Activated CD4-positive, alpha-beta memory T cell treated with anti-CD3 and anti-CD28 coated beads, Interleukin-2, amount 10 ng/mL, durations not matched to agents 7 days and 5 days (primary cell): ENCODE data around the gene TBC1D5. TPM values are rescaled to one million over a fixed set of nuclear protein-coding genes. Genes with fewer than 3 reads are reported as not detected.
A peak's percentile ranks its signal among the peaks of the same experiment; 100 is the strongest.

Experiments used
- CTCF ChIA-PET: fragments of 350-600 bp; sonication (Branson Sonifier 250); formaldehyde crosslinking; loops from one replicate; lab custom pipeline; 2021; ENCODE audit warnings: antibody characterized with exemption, inconsistent platforms; lab: Charles Lee
- POLR2A ChIA-PET: fragments of 350-600 bp; sonication (Branson Sonifier 250); formaldehyde crosslinking; loops from one replicate; lab custom pipeline; 2021; ENCODE audit warnings: antibody characterized with exemption; lab: Charles Lee
- DNase-seq: peaks from one replicate; pipeline ENCODE4 v3.0.0-alpha.2; 2020
- H3K27ac Mint-ChIP-seq: one replicate; pipeline ENCODE4 v1.8.0; 2021; ENCODE audit warnings: mild to moderate bottlenecking, mixed read lengths
- H3K27me3 Mint-ChIP-seq: one replicate; pipeline ENCODE4 v1.8.0; 2021; ENCODE audit warnings: mixed read lengths
- H3K36me3 Mint-ChIP-seq: one replicate; pipeline ENCODE4 v1.8.0; 2021; ENCODE audit warnings: low read depth, mixed read lengths
- H3K4me1 Mint-ChIP-seq: one replicate; pipeline ENCODE4 v1.8.0; 2021; ENCODE audit warnings: mixed read lengths
- H3K4me3 Mint-ChIP-seq: one replicate; pipeline ENCODE4 v1.8.0; 2021; ENCODE audit warnings: mild to moderate bottlenecking, mixed read lengths
- H3K9me3 Mint-ChIP-seq: one replicate; pipeline ENCODE4 v1.8.0; 2021; ENCODE audit warnings: mixed read lengths
- total RNA-seq, 2 experiments: library from RNA; stranded (reverse); gene quantifications; one replicate each; pipeline ENCODE4 v1.2.3, GENCODE V29; 2021

The TBC1D5 gene
- total RNA-seq, 2 experiments from 2014 or later, result 49.9 to 50.8 TPM

GRCh38 chr3:17302170-17302569 lies 440.3 kb downstream of the TBC1D5 start:
- H3K4me1 Mint-ChIP-seq, result peaks cover 6% of the 10 kb centered on the region
- ChIA-PET POLR2A (no interaction called here), CTCF (interaction anchor here (1.0 kb wide), 1 partner anchor 17 kb away, joined by 4 read pairs; no protein-coding TSS in a partner anchor)
- no peak for DNase-seq
- no peaks in the 10 kb centered on the region for H3K27me3 Mint-ChIP-seq
- no peak overlapping the region for H3K27ac Mint-ChIP-seq
- no peaks in the 10 kb centered on the region for H3K9me3 Mint-ChIP-seq
- no peak overlapping the region for H3K4me3 Mint-ChIP-seq
- H3K36me3 Mint-ChIP-seq, result peaks cover 4% of the 10 kb centered on the region

GRCh38 chr3:17301271-17301670 lies 441.2 kb downstream of the TBC1D5 start:
- no peak overlapping the region for H3K27ac Mint-ChIP-seq
- peaks cover 6% of the 10 kb centered on the region for H3K4me1 Mint-ChIP-seq
- DNase-seq, result no peak
- no peaks in the 10 kb centered on the region for H3K27me3 Mint-ChIP-seq
- POLR2A ChIA-PET, result no interaction called here
- peaks cover 6% of the 10 kb centered on the region for H3K36me3 Mint-ChIP-seq
- no peak overlapping the region for H3K4me3 Mint-ChIP-seq
- no peaks in the 10 kb centered on the region for H3K9me3 Mint-ChIP-seq
- CTCF ChIA-PET, result interaction anchor here (1.0 to 1.2 kb wide), 2 partner anchors 12 to 17 kb away, joined by 4 read pairs; no protein-coding TSS in a partner anchor

GRCh38 chr3:17300441-17300840 lies 442.0 kb downstream of the TBC1D5 start:
- H3K27ac Mint-ChIP-seq, result peak overlapping the region; percentile 0
- H3K9me3 Mint-ChIP-seq, result no peaks in the 10 kb centered on the region
- peaks cover 6% of the 10 kb centered on the region for H3K4me1 Mint-ChIP-seq
- DNase-seq, result no peak
- H3K27me3 Mint-ChIP-seq, result no peaks in the 10 kb centered on the region
- POLR2A ChIA-PET, result no interaction called here
- peaks cover 6% of the 10 kb centered on the region for H3K36me3 Mint-ChIP-seq
- CTCF ChIA-PET, result interaction anchor here (1.2 kb wide), 1 partner anchor 13 kb away, joined by 4 read pairs; no protein-coding TSS in a partner anchor
- H3K4me3 Mint-ChIP-seq, result no peak overlapping the region

GRCh38 chr3:17298038-17298437 lies 444.4 kb downstream of the TBC1D5 start:
- H3K27me3 Mint-ChIP-seq, result no peaks in the 10 kb centered on the region
- ChIA-PET CTCF (no interaction called here), POLR2A (no interaction called here)
- no peak overlapping the region for H3K4me3 Mint-ChIP-seq
- H3K9me3 Mint-ChIP-seq, result no peaks in the 10 kb centered on the region
- H3K27ac Mint-ChIP-seq, result no peak overlapping the region
- peaks cover 6% of the 10 kb centered on the region for H3K36me3 Mint-ChIP-seq
- peaks cover 6% of the 10 kb centered on the region for H3K4me1 Mint-ChIP-seq
- DNase-seq, result no peak

GRCh38 chr3:17292556-17292955 lies 449.9 kb downstream of the TBC1D5 start:
- CTCF ChIA-PET, result no interaction called here
- no peak overlapping the region for H3K4me3 Mint-ChIP-seq
- no peaks in the 10 kb centered on the region for H3K9me3 Mint-ChIP-seq
- peaks cover 5% of the 10 kb centered on the region for H3K36me3 Mint-ChIP-seq
- no peak for DNase-seq
- no peak overlapping the region for H3K27ac Mint-ChIP-seq
- no peaks in the 10 kb centered on the region for H3K27me3 Mint-ChIP-seq
- POLR2A ChIA-PET, result no interaction called here
- no peaks in the 10 kb centered on the region for H3K4me1 Mint-ChIP-seq

GRCh38 chr3:17290894-17291293 lies 451.5 kb downstream of the TBC1D5 start:
- no peaks in the 10 kb centered on the region for H3K9me3 Mint-ChIP-seq
- H3K27me3 Mint-ChIP-seq, result no peaks in the 10 kb centered on the region
- POLR2A ChIA-PET, result no interaction called here
- H3K4me1 Mint-ChIP-seq, result no peaks in the 10 kb centered on the region
- no peak for DNase-seq
- no peak overlapping the region for H3K27ac Mint-ChIP-seq
- H3K36me3 Mint-ChIP-seq, result peaks cover 2% of the 10 kb centered on the region
- no peak overlapping the region for H3K4me3 Mint-ChIP-seq
- CTCF ChIA-PET, result no interaction called here

- POLR2A ChIA-PET, result no interaction called here
- H3K4me3 Mint-ChIP-seq, result no peak overlapping the region
- CTCF ChIA-PET, result no interaction called here
- DNase-seq, result no peak
- no peaks in the 10 kb centered on the region for H3K9me3 Mint-ChIP-seq
- no peaks in the 10 kb centered on the region for H3K27me3 Mint-ChIP-seq
- no peaks in the 10 kb centered on the region for H3K4me1 Mint-ChIP-seq
- H3K27ac Mint-ChIP-seq, result no peak overlapping the region
- H3K36me3 Mint-ChIP-seq, result peaks cover 2% of the 10 kb centered on the region
These were observed 453.5 kb downstream of the TBC1D5 start for GRCh38 chr3:17288839-17289399.

GRCh38 chr3:17287006-17287689 lies 455.3 kb downstream of the TBC1D5 start:
- no peak for DNase-seq
- no peak overlapping the region for H3K4me3 Mint-ChIP-seq
- no peaks in the 10 kb centered on the region for H3K4me1 Mint-ChIP-seq
- ChIA-PET CTCF (no interaction called here), POLR2A (no interaction called here)
- H3K27me3 Mint-ChIP-seq, result no peaks in the 10 kb centered on the region
- H3K9me3 Mint-ChIP-seq, result no peaks in the 10 kb centered on the region
- H3K36me3 Mint-ChIP-seq, result peaks cover 2% of the 10 kb centered on the region
- H3K27ac Mint-ChIP-seq, result no peak overlapping the region

- ChIA-PET POLR2A (no interaction called here), CTCF (interaction anchor here (1.8 kb wide), 1 partner anchor 15 kb away, joined by 6 read pairs; no protein-coding TSS in a partner anchor)
- Mint-ChIP-seq H3K27ac (no peak overlapping the region), H3K27me3 (no peaks in the 10 kb centered on the region), H3K4me3 (no peak overlapping the region), H3K4me1 (no peaks in the 10 kb centered on the region), H3K9me3 (no peaks in the 10 kb centered on the region), H3K36me3 (no peaks in the 10 kb centered on the region)
- DNase-seq, result no peak
These were observed 464.4 kb downstream of the TBC1D5 start for GRCh38 chr3:17278006-17278405.

GRCh38 chr3:17266846-17267245 lies 475.6 kb downstream of the TBC1D5 start:
- CTCF ChIA-PET, result no interaction called here
- POLR2A ChIA-PET, result no interaction called here
- Mint-ChIP-seq H3K4me1 (no peaks in the 10 kb centered on the region), H3K36me3 (no peaks in the 10 kb centered on the region), H3K27me3 (no peaks in the 10 kb centered on the region), H3K9me3 (no peaks in the 10 kb centered on the region), H3K27ac (no peak overlapping the region), H3K4me3 (no peak overlapping the region)
- no peak for DNase-seq

GRCh38 chr3:17261627-17262369 lies 480.6 kb downstream of the TBC1D5 start:
- Mint-ChIP-seq H3K4me3 (no peak overlapping the region), H3K27ac (no peak overlapping the region), H3K4me1 (no peaks in the 10 kb centered on the region), H3K27me3 (no peaks in the 10 kb centered on the region), H3K36me3 (no peaks in the 10 kb centered on the region), H3K9me3 (no peaks in the 10 kb centered on the region)
- POLR2A ChIA-PET, result no interaction called here
- CTCF ChIA-PET, result interaction anchor here (1.2 kb wide), 1 partner anchor 579 kb away, joined by 4 read pairs; no protein-coding TSS in a partner anchor
- DNase-seq, result no peak

GRCh38 chr3:17260257-17260656 lies 482.2 kb downstream of the TBC1D5 start:
- no peaks in the 10 kb centered on the region for H3K4me1 Mint-ChIP-seq
- DNase-seq, result no peak
- H3K9me3 Mint-ChIP-seq, result no peaks in the 10 kb centered on the region
- ChIA-PET CTCF (interaction anchor here (0.7 to 1.4 kb wide), 3 partner anchors 77 to 581 kb away, joined by 3 to 9 read pairs (median 7); no protein-coding TSS in a partner anchor), POLR2A (no interaction called here)
- no peaks in the 10 kb centered on the region for H3K36me3 Mint-ChIP-seq
- H3K27me3 Mint-ChIP-seq, result no peaks in the 10 kb centered on the region
- no peak overlapping the region for H3K27ac Mint-ChIP-seq
- no peak overlapping the region for H3K4me3 Mint-ChIP-seq

GRCh38 chr3:17259685-17260084 lies 482.7 kb downstream of the TBC1D5 start:
- no peaks in the 10 kb centered on the region for H3K9me3 Mint-ChIP-seq
- H3K4me3 Mint-ChIP-seq, result no peak overlapping the region
- no peak for DNase-seq
- ChIA-PET CTCF (interaction anchor here (0.6 to 1.4 kb wide), 5 partner anchors 77 to 1527 kb away, joined by 3 to 9 read pairs (median 5); no protein-coding TSS in a partner anchor), POLR2A (no interaction called here)
- H3K36me3 Mint-ChIP-seq, result no peaks in the 10 kb centered on the region
- H3K27me3 Mint-ChIP-seq, result no peaks in the 10 kb centered on the region
- H3K27ac Mint-ChIP-seq, result no peak overlapping the region
- no peaks in the 10 kb centered on the region for H3K4me1 Mint-ChIP-seq
